NOMO-1 treated with DMSO at 0.1 percent for 48 hours (cell line): ENCODE measurements around the gene ADAT3.
"Not testable (repeated sequence)": the region's sequence is repeated elsewhere in the genome, so short reads cannot be mapped to it uniquely, and the experiment has no call there.

Experiments used
- DNase-seq: peaks from one replicate; lab custom pipeline; 2025; ENCODE audit not compliant: unreplicated experiment; lab: John Stamatoyannopoulos, UW

Gene ADAT3

DNA sequence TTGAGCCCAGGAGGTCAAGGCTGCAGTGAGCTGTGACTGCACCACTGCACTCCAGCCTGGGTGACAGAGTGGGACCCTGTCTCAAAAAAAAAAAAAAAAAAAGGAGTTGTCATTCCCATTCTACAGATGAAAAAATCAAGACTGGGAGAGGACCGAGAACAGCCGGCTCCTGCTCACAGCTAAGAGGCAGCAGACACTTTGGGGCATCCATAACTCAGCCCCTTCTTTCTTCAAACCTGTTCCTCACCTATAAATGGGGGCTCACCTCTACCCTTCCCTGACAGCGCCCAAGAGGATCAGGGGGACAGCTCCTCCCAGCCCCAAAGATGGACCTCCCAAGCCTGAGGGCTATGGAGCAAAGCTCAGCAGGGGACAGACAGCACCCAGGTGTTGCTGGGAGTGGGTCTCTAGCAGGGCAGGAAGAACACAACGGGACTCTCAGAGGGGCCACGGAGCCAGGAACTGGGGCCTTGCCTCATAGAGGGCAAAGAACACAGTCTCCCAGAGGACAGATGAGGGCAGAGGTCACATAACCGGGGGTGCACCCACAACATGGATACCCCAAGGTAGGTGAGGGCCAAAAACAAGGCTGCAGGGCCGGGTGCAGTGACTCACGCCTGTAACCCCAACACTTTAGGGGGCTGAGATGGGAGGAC, 38.4 kb upstream of the ADAT3 start:
- DNase-seq: no peak

- DNase-seq: no peak
Observed at GRCh38 chr19:1867349-1867724, 37.9 kb upstream of the ADAT3 start.

- DNase-seq: no peak
Observed at GRCh38 chr19:1868971-1869370, 36.2 kb upstream of the ADAT3 start.

DNA sequence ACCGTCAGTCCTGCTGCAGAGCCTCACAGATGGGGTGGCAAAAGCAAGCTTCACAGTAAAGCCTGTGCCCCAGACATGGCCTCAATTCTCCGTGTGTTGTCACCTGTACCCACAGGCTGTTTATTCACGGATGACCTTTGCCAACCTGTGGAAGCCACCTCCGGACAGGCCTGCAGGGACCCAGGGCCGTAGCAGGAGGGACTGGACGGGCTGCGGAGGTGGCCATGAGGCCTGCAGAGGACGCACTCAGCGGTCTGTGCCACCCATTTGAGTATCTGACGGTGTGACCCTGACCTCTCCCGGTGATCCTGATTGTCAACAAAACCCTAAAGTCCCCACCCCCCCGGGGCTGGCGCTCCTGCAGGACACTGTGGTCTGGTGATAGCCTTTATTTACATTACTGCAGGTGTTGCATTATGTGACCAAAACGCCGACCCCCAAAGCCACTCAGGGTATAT, 34.0 kb upstream of the ADAT3 start:
- no peak for DNase-seq

DNA sequence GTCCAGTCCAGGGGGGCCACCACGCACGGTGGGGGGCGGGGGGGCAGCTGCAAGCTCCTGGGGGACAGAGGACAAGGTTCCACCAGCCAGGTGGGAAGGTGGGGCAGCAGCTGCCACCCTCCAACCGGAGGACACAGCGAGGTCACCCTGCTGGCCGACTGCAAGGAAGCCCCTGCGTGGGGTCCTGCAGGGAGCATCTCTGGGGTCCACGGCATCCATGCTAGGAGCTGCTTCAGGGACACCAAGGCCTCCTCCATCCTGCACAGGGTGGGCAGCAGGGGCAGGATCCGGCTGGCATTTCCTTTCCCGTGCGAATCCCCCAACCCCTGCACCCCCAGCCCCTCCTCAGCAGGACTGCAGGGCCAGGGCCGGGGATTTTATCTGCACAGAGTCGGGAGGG, 33.6 kb upstream of the ADAT3 start:
- no peak for DNase-seq

- DNase-seq: no peak
Observed at GRCh38 chr19:1872807-1873523, 32.2 kb upstream of the ADAT3 start.

GRCh38 chr19:1873524-1874473, 31.4 kb upstream of the ADAT3 start:
- no peak for DNase-seq

- peak; percentile 46 for DNase-seq
Observed at GRCh38 chr19:1874554-1875185, 30.5 kb upstream of the ADAT3 start.

- not testable (repeated sequence) for DNase-seq
Observed at GRCh38 chr19:1875265-1875645, 29.9 kb upstream of the ADAT3 start.

DNA sequence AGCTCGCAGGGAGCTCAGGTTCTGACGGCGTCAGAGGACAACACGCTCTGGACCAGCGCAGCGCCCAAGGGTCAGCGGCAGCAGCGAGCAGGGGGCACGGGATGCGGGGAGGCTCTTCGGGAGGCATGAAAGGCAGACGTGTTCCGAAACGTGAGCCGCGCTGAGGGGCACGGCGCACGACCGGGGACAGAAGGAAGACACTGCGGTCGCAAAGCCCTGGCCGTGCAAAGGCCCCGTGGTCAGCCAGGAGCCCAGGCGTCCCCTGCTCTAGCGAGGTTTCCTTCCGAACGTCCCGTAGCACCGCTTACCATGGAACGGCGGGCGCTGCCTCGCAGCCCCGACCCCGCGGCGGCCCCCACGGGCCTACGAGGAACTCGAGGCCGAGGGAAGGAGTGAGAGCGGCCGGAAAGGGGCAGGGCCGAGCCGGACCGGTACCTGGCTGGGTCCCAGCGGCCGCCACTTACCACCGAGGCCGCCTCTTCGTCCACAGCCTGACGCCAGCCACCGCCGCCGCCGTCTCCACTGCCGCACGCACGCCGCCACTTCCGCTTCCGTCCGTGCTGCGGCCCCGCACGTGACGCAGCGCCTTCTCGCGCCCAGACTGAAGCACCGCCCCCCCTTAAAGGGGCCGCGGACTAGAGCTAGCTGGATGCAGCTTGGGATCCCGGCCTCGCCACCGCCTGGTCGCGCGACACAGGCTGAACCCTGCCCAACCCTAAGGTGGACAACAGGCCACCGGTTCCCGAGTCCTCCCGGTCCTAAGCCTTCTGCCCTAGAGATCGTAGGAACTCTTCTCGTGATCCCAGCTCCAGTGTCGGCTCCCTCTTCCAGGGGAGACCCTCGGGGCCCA, 29.3 kb upstream of the ADAT3 start:
- DNase-seq: peak; percentile 93

DNA sequence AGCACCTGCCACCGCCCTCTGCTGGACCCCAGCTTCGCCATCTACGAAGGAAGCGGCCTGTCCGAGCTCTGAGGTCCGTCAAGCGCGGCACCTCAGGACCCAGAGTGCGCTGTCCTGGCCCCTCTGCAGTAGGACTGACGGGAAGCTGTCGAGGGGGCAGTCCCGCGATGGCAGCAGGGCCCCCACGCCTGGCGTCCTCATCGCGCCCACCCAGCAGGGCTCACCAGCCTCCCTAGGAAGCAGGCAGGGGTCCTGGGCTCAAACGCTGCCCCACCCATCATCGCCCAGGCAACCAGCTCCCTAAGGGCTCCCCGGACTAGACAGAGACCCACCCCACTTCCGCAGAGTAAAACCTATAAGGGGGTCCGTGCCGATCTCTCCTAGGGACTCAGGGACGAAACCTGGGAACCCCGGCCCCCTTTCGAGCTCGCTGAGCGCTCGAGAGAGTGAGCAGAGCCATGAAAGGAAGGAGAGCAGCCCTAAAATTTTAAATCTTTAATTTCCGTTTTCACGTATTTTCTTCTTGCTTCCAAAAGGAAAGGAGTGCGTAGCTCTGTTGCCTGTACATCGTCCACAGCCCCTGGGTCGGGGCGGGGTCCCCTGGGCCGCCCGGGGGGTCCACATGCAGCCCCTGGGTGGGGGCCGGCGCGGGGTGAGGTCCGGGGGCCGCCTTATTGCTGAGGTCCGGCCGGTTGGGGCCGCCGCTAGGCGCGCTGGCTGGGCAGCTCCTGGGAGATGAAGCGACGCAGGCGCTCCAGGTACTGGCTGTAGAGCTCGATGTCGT, 28.5 kb upstream of the ADAT3 start:
- not testable (repeated sequence) for DNase-seq

DNA sequence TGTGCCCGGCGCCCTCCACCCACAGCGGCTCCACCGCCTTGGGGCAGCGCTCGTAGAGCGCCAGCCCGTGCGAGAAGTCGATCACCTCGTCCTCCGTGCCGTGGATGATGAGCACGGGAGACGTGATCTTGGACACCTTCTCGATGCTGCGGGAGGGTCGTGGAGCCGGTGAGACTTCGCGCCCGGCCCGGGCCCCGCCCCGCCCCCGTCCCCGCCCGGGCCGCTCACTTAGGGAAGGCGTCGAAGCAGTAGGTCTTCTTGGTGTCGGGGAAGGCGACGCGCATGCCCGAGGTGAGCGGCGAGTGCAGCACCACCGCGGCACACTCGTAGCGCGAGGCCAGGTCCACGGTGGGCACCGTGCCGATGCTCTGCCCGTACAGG, 27.9 kb upstream of the ADAT3 start:
- DNase-seq: not testable (repeated sequence)

DNA sequence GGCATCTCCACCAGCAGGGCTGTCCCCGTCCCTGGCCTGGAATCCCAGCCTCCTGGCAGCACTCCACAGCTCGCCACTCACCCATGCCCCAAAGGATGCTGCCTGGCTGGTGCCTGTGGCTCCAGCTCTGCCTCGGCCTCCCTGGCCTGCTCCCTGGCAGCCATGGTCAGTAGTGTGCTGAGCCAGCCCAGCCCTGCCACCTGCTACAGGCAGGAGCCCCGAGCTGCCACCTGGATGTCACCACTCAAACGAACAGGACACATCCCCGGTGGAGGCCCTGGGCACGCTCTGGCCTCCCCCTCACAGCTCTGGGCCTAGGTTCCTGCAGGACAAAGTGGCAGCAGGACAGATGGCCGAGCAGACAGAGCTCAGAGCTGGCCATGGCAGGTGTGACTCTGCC, 26.6 kb upstream of the ADAT3 start:
- DNase-seq: not testable (repeated sequence)

DNA sequence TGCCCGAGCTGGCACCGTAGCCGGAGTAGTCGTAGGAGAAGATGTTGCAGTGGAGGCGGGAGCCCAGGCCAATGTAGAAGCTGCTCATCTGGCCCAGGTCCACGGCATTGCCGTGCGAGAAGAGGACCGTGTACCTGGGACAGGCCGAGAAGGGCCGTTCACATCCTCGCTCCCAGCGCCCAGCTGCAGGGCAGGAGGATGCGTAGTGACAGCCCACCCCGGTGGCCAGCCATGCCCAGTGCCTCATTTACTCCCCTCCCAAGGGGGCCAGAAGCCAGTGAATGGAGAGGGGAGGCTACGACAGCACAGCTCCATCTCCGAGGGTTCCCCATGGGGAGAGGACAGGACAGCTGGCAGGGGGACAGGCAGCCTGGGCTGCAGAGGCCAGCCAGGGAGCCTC, 25.2 kb upstream of the ADAT3 start:
- not testable (repeated sequence) for DNase-seq

DNA sequence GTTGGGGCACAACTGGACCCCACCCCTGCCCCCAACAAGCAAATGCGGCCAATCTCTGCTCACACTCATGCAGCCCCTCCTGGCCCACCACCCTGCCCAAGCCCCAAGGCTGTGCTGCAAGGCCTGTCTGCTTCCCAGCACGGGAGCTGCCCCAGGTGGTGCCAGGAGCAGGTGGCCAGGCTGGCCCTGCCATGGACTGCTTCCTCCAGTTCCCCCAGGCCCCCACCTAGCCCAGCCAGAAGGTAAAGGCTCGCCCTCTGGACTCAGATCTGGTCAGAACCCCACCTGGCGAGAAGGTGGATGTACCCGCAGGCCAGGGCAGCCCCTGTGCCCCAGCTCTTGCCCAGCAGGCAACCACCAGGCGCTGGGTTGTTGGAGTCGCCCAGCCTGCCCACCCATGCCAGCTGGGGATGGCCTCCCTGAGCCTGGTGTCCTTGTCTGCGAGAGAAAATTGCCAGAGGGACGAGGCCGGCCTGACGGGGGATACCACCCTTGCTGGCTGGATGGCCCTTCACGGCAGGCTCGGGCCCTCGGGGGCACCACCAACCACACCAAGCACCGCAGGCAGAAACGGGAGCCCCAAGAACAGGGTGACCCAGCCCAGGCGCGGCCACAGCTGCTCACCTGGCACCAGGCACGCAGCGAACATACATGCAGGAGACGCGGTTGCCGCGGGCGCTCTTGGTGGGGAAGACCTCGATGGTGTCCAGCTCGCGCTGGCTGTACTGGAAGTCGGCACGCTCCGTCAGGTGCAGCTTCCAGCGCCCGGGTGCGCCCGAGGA, 24.4 kb upstream of the ADAT3 start:
- no peak for DNase-seq

DNA sequence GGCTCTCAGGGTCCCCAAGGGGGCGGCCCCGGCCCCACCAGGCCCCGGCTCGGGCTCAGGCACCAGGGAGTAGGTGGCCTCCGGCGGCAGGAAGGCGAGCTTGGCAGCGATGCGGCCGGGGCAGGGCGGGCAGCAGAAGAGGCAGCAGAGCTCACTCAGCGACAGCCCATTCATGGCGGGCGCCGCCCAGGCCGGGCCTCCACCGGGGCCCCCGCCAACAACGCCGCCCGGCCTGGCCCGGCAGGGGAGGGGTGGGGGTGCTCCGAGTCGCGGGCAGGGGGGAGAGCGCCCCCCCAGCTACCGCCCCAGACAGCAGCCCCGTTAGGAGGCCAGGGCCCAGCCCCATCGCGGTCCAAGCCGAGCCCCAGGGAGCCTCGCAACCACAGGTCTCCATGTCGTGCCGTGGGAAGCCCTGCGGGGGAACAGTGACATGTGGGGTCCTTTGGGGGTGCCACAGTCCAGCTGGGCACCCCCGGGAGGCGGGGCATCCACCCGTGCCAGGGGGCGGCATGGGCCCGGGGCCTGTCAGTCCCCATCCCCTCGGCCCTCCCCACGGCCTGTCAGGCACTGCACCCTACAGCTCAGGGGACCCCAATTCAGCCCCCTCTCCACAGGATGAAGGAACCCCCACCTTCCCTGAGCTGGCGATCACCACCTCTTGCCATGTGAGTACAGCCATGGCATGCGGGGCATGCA, 23.7 kb upstream of the ADAT3 start:
- not testable (repeated sequence) for DNase-seq

DNA sequence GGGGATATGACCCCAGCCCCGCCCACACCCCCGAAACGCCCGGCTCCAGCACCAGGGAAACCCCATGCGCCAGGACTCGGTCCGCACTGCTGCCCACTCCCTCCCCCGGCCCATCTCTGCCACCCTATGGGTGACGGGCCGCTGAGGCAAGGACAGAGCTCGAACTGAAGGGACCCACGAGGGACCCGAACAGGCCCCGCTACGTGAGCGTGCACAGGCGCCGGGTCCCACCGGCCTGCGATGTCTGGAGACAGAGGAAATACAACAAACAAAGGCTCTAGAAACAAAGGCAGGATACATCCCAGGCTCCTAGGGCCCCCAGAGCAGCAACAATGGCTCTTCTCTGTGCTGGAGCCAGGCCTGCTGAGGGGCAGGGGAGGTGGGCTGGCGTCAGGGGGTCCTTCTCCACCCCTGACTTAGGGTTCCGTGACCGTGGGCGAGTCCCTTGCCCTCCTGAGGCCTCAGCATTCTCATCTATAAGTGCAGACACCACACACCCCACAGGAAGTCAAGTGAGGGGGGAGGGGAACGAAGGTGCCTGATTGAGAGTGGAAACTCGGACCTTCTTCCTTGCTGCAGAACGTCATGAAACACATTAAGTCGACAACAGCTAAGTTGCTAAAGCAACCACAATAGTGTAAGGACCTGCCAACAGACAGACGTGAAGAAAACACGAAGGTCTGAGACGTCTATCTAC, 23.0 kb upstream of the ADAT3 start:
- no peak for DNase-seq
